Measurements from ENCODE around the gene CA7.

Gene CA7

GRCh38 chr16:66899310-66899944, 55.2 kb downstream of the CA7 start:
- FAIRE-seq: no peak

- no peak for FAIRE-seq
These were observed 55.9 kb downstream of the CA7 start for GRCh38 chr16:66899945-66900710.

- no peak for FAIRE-seq
These were observed 56.7 kb downstream of the CA7 start for GRCh38 chr16:66900721-66901441.

GRCh38 chr16:66901626-66902025, 57.4 kb downstream of the CA7 start:
- FAIRE-seq: no peak

GRCh38 chr16:66902648-66903543, 58.7 kb downstream of the CA7 start:
- no peak for FAIRE-seq
